Measurements from ENCODE around the gene SEC14L5.

- TF ChIP-seq EZH2 (IDR thresholded peaks at IDR 0.05; ENCODE audit: borderline replicate concordance, insufficient read depth, low read length, poor library complexity, severe bottlenecking): no peak
- no peak for TF ChIP-seq TAF1 (IDR thresholded peaks at IDR 0.05; ENCODE audit: low read depth)
- TF ChIP-seq, protein P1, sequence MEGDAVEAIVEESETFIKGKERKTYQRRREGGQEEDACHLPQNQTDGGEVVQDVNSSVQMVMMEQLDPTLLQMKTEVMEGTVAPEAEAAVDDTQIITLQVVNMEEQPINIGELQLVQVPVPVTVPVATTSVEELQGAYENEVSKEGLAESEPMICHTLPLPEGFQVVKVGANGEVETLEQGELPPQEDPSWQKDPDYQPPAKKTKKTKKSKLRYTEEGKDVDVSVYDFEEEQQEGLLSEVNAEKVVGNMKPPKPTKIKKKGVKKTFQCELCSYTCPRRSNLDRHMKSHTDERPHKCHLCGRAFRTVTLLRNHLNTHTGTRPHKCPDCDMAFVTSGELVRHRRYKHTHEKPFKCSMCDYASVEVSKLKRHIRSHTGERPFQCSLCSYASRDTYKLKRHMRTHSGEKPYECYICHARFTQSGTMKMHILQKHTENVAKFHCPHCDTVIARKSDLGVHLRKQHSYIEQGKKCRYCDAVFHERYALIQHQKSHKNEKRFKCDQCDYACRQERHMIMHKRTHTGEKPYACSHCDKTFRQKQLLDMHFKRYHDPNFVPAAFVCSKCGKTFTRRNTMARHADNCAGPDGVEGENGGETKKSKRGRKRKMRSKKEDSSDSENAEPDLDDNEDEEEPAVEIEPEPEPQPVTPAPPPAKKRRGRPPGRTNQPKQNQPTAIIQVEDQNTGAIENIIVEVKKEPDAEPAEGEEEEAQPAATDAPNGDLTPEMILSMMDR (IDR thresholded peaks at IDR 0.05; ENCODE audit: poor library complexity, severe bottlenecking): no peak
- TF ChIP-seq POLR2AphosphoS5 (IDR thresholded peaks at IDR 0.05): no peak
- no peak for TF ChIP-seq EP300 (conservative IDR thresholded peaks at IDR 0.05; ENCODE audit: poor library complexity, severe bottlenecking)
- TF ChIP-seq MXI1 (conservative IDR thresholded peaks at IDR 0.05; ENCODE audit: poor library complexity, severe bottlenecking): no peak
- no peak for TF ChIP-seq SMC3 (conservative IDR thresholded peaks at IDR 0.05; ENCODE audit: poor library complexity)
- TF ChIP-seq REST (IDR thresholded peaks at IDR 0.05; ENCODE audit: borderline replicate concordance): no peak
- no peak for TF ChIP-seq RAD21 (conservative IDR thresholded peaks at IDR 0.05)
Observed at GRCh38 chr16:4990415-4990814, 32.3 kb downstream of the SEC14L5 start.

Measured in neural cell (in vitro differentiated cells).